Esophagus (tissue), 2 donors: ENCODE measurements around the gene ADAM23. TPM values are rescaled to one million over a fixed set of nuclear protein-coding genes. Genes with fewer than 3 reads are reported as not detected.
A peak's percentile ranks its signal among the peaks of the same experiment; 100 is the strongest.

Experiments used
- H3K27ac ChIP-seq, 2 donors: one replicate each; pipeline ENCODE4 v1.5.1; 2013; ENCODE audit warnings: low read depth in 2 of 2, mild to moderate bottlenecking in 2 of 2, inconsistent platforms in 1 of 2, low read length in 1 of 2, moderate library complexity in 1 of 2
- H3K27me3 ChIP-seq, 2 donors: one replicate each; pipeline ENCODE4 v1.6.1; 2013; ENCODE audit warnings: low read length in 2 of 2, control low read depth in 1 of 2, mild to moderate bottlenecking in 1 of 2; ENCODE audit not compliant: insufficient read depth in 2 of 2, control insufficient read depth in 1 of 2
- H3K36me3 ChIP-seq, 2 donors: one replicate each; pipeline ENCODE4 v1.6.1; 2013; ENCODE audit warnings: low read length in 1 of 2; ENCODE audit not compliant: control insufficient read depth in 2 of 2, insufficient read depth in 2 of 2
- H3K4me1 ChIP-seq, 2 donors: one replicate each; pipeline ENCODE4 v1.6.1; 2013; ENCODE audit warnings: low read length in 1 of 2; ENCODE audit not compliant: control insufficient read depth in 2 of 2, insufficient read depth in 2 of 2
- H3K4me3 ChIP-seq, 2 donors: one replicate each; pipeline ENCODE4 v1.5.1; 2013; ENCODE audit warnings: low read length in 2 of 2, mild to moderate bottlenecking in 2 of 2, low read depth in 1 of 2, moderate library complexity in 1 of 2
- H3K9me3 ChIP-seq, 2 donors: one replicate each; pipeline ENCODE4 v1.6.1; 2013; ENCODE audit warnings: mild to moderate bottlenecking in 2 of 2, low read depth in 1 of 2, low read length in 1 of 2, moderate library complexity in 1 of 2; ENCODE audit not compliant: control insufficient read depth in 2 of 2, insufficient read depth in 1 of 2
- WGBS, 2 donors: extraction: QIAGEN DNeasy Blood & Tissue Kit; methylation state at CpG; one replicate each; pipeline ENCODE4 v1.1.7; 2013; 5-methylcytosine and 5-hydroxymethylcytosine counted together
- polyA plus RNA-seq, 2 donors: library from polyadenylated mRNA; stranded (reverse); fragments of 200-250 nt; gene quantifications; one replicate each; pipeline ENCODE4 v1.2.3, GENCODE V29; 2013
- donor health status: healthy with polysubstance abuse.
- donor health status: Bipolar disorder and iron deficiency.

The ADAM23 gene
- polyA plus RNA-seq, 2 donors = 1.6 to 2.3 TPM

GRCh38 chr2:206641226-206641625 is 197.9 kb downstream of the ADAM23 start:
- WGBS, 2 donors = 23 to 35% methylated on average over 3 of the region's 3 CpGs
- Histone ChIP-seq H3K4me3 (no peak overlapping the region), H3K27me3 (peaks cover 3 to 12% of the 10 kb centered on the region in 2 donors)

GRCh38 chr2:206642075-206643025 is 199.0 kb downstream of the ADAM23 start, which contains the start of gene FAM237A:
Gene FAM237A, plus strand, starts transcription at chr2:206642487. Its CDS starts 1,750 bp downstream, at chr2:206644237.
- no peaks in the 10 kb centered on the region for H3K36me3 ChIP-seq
- no peak within 1 kb of the TSS for H3K27ac ChIP-seq
- H3K27me3 ChIP-seq = peaks cover 3 to 12% of the 10 kb centered on the region in 2 donors
- peak within 1 kb of the TSS in 1 of 2 donors; percentile 4 for H3K4me3 ChIP-seq
- 11% methylated on average over 56 of the region's 56 CpGs for WGBS, 2 donors
- H3K9me3 ChIP-seq = peaks cover 0 to 4% of the 10 kb centered on the region in 2 donors
- peaks cover 5% of the 10 kb centered on the region in 2 donors for H3K4me1 ChIP-seq

More at GRCh38 chr2:206641226-206641625, 197.9 kb downstream of the ADAM23 start:
- Histone ChIP-seq H3K27ac (no peak overlapping the region), H3K36me3 (no peaks in the 10 kb centered on the region), H3K4me1 (peaks cover 5% of the 10 kb centered on the region in 2 donors), H3K9me3 (peaks cover 0 to 4% of the 10 kb centered on the region in 2 donors)

DNA sequence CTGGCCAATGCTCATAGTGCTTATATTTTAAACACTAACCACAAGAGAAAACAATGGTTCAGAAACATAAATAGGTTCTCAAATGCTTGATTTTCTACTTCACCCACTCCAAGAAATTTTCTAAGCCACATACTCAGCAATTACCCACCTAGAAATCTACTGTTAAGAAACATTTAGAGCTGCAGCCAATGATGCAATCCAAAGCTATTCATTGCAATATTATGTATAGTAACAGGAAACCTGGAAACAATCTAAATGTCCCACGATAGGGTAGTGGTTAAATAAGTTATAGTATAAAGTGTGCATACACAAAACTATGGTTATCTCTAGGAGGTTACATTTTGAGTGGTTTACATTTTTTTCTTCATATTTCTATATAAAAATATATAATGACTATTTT is 204.7 kb downstream of the ADAM23 start:
- 67 to 68% methylated on average over 1 of the region's 1 CpG for WGBS, 2 donors
- Histone ChIP-seq H3K27ac (no peak overlapping the region), H3K36me3 (no peaks in the 10 kb centered on the region), H3K9me3 (no peaks in the 10 kb centered on the region), H3K4me1 (no peaks in the 10 kb centered on the region), H3K4me3 (no peak overlapping the region), H3K27me3 (peaks cover 0 to 3% of the 10 kb centered on the region in 2 donors)

GRCh38 chr2:206657087-206657486 is 213.8 kb downstream of the ADAM23 start:
- Histone ChIP-seq H3K9me3 (no peaks in the 10 kb centered on the region), H3K4me1 (no peaks in the 10 kb centered on the region), H3K4me3 (no peak overlapping the region), H3K27ac (no peak overlapping the region), H3K27me3 (no peaks in the 10 kb centered on the region), H3K36me3 (no peaks in the 10 kb centered on the region)
- 84 to 91% methylated on average over 1 of the region's 1 CpG for WGBS, 2 donors

DNA sequence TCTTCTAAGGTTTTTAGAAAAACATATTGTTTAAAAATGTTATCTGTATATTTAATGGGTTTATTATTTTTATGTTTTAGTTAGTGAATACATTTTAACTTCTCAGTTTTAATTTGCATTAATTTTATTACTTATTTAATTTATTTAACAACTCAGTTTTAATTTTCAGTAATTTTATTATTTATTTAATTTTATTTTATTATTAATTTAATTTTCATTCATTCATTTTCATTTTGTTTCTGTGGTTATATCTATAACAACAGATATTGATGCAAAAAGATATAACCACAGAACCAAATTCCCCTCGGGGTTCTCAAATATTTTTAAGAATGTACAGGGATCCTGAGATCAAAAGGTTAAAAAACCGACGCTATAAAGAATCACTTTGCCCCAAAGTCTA is 221.9 kb downstream of the ADAM23 start:
- Histone ChIP-seq H3K27me3 (no peaks in the 10 kb centered on the region), H3K27ac (no peak overlapping the region), H3K4me1 (no peaks in the 10 kb centered on the region), H3K4me3 (no peak overlapping the region), H3K9me3 (no peaks in the 10 kb centered on the region), H3K36me3 (no peaks in the 10 kb centered on the region)
- 78 to 84% methylated on average over 3 of the region's 3 CpGs for WGBS, 2 donors

Other genes with a start within 250 kb of the ADAM23 start
- under 1 TPM; 0.61 to 0.88 TPM for gene ZDBF2, start 168.9 kb upstream of the ADAM23 start, polyA plus RNA-seq
- gene FAM237A, start 199.0 kb downstream of the ADAM23 start, polyA plus RNA-seq = not detected